Astrocyte (in vitro differentiated cells and primary cell): ENCODE results near the gene NPEPL1. TPM values are rescaled to one million over a fixed set of nuclear protein-coding genes. Genes with fewer than 3 reads are reported as not detected.

Experiments used
- DNase-seq: peaks from one replicate; pipeline ENCODE4 v3.0.0-alpha.2; 2010; ENCODE audit warnings: low read depth
- FAIRE-seq: peaks from 2 replicates; lab custom pipeline; 2011; peaks lifted over from hg19 to GRCh38; lab: Jason Lieb, UNC
- H2AFZ ChIP-seq: 2 replicates; pipeline ENCODE4 v1.6.0; 2012; ENCODE audit warnings: low read depth, low read length, inconsistent platforms
- H3K27ac ChIP-seq: 2 replicates; pipeline ENCODE4 v1.5.1; 2011; ENCODE audit warnings: low read depth, low read length, inconsistent platforms
- H3K27me3 ChIP-seq: 2 replicates; pipeline ENCODE4 v1.6.0; 2011; ENCODE audit warnings: low read length, inconsistent platforms; ENCODE audit not compliant: insufficient read depth
- H3K36me3 ChIP-seq: 2 replicates; pipeline ENCODE4 v1.5.1; 2011; ENCODE audit warnings: low read length, inconsistent platforms; ENCODE audit not compliant: insufficient read depth
- H3K4me1 ChIP-seq: 2 replicates; pipeline ENCODE4 v1.5.1; 2011; ENCODE audit warnings: low read length, inconsistent platforms; ENCODE audit not compliant: insufficient read depth
- H3K4me2 ChIP-seq: 2 replicates; pipeline ENCODE4 v1.6.0; 2012; ENCODE audit warnings: low read length, inconsistent platforms
- H3K4me3 ChIP-seq: 2 replicates; pipeline ENCODE4 v1.5.1; 2011; ENCODE audit warnings: low read depth, mild to moderate bottlenecking, low read length, inconsistent platforms; ENCODE audit not compliant: insufficient read depth
- H3K79me2 ChIP-seq: 2 replicates; pipeline ENCODE4 v1.6.0; 2012; ENCODE audit warnings: mild to moderate bottlenecking, low read length, inconsistent platforms; ENCODE audit not compliant: insufficient read depth
- H3K9ac ChIP-seq: 2 replicates; pipeline ENCODE4 v1.6.0; 2012; ENCODE audit warnings: mild to moderate bottlenecking, low read length, inconsistent platforms
- H3K9me3 ChIP-seq: 2 replicates; pipeline ENCODE4 v1.5.1; 2012; ENCODE audit warnings: low read depth, mild to moderate bottlenecking, low read length, inconsistent platforms; ENCODE audit not compliant: insufficient read depth
- H4K20me1 ChIP-seq: 2 replicates; pipeline ENCODE4 v1.6.0; 2012; ENCODE audit warnings: low read length, inconsistent platforms; ENCODE audit not compliant: insufficient read depth
- H3K27ac Mint-ChIP-seq: one replicate; pipeline ENCODE4 v1.8.0; 2021; ENCODE audit warnings: mild to moderate bottlenecking, mixed read lengths; ENCODE audit not compliant: unreplicated experiment
- H3K27me3 Mint-ChIP-seq: one replicate; pipeline ENCODE4 v1.8.0; 2021; ENCODE audit warnings: low read depth, mixed read lengths; ENCODE audit not compliant: unreplicated experiment
- H3K36me3 Mint-ChIP-seq: one replicate; pipeline ENCODE4 v1.8.0; 2021; ENCODE audit warnings: low read depth, mixed read lengths; ENCODE audit not compliant: unreplicated experiment
- H3K4me1 Mint-ChIP-seq: one replicate; pipeline ENCODE4 v1.8.0; 2021; ENCODE audit warnings: low read depth, mixed read lengths; ENCODE audit not compliant: unreplicated experiment
- H3K4me3 Mint-ChIP-seq: one replicate; pipeline ENCODE4 v1.8.0; 2021; ENCODE audit warnings: mild to moderate bottlenecking, moderate library complexity, mixed read lengths; ENCODE audit not compliant: unreplicated experiment
- H3K9me3 Mint-ChIP-seq: one replicate; pipeline ENCODE4 v1.8.0; 2021; ENCODE audit warnings: mild to moderate bottlenecking, mixed read lengths; ENCODE audit not compliant: unreplicated experiment
- CTCF ChIP-seq: IDR thresholded peaks from 2 replicates; pipeline ENCODE4 v1.5.1; 2011; ENCODE audit warnings: low read depth, mild to moderate bottlenecking, inconsistent platforms, low read length, moderate library complexity; ENCODE audit not compliant: insufficient read depth
- EZH2 ChIP-seq: IDR thresholded peaks from 2 replicates; pipeline ENCODE4 v1.6.1; 2012; ENCODE audit warnings: mild to moderate bottlenecking, low read length, inconsistent platforms; ENCODE audit not compliant: insufficient read depth
- total RNA-seq: library from RNA; stranded (reverse); gene quantifications from 2 replicates; pipeline ENCODE4 v1.2.1, GENCODE V29; 2021

Gene NPEPL1
- total RNA-seq, 1 donor from 2014 or later: 27.1 TPM

GRCh38 chr20:58695084-58695722 is 2.6 kb downstream of the NPEPL1 start:
- peak; percentile 80 for FAIRE-seq
- no peak overlapping the region for H2AFZ ChIP-seq
- no peak for DNase-seq

GRCh38 chr20:58695895-58696375 is 3.3 kb downstream of the NPEPL1 start:
- peaks cover 20% of the 10 kb centered on the region for H3K79me2 ChIP-seq
- H3K9ac ChIP-seq: no peak overlapping the region
- Mint-ChIP-seq H3K27me3 (peaks cover 4% of the 10 kb centered on the region), H3K4me1 (peaks cover 5% of the 10 kb centered on the region), H3K4me3 (no peak overlapping the region), H3K36me3 (peaks cover 13% of the 10 kb centered on the region), H3K9me3 (no peaks in the 10 kb centered on the region), H3K27ac (no peak overlapping the region)
- no peaks in the 10 kb centered on the region for H3K9me3 ChIP-seq
- no peak overlapping the region for H3K4me2 ChIP-seq
- FAIRE-seq (no peak), DNase-seq (no peak)
- H4K20me1 ChIP-seq: peaks cover 9% of the 10 kb centered on the region
- no peak overlapping the region for H2AFZ ChIP-seq
- peaks cover 15% of the 10 kb centered on the region for H3K4me1 ChIP-seq
- TF ChIP-seq CTCF: no peak
- TF ChIP-seq EZH2: no peak
- H3K27ac ChIP-seq: no peak overlapping the region
- peaks cover 5% of the 10 kb centered on the region for H3K36me3 ChIP-seq
- H3K27me3 ChIP-seq: no peaks in the 10 kb centered on the region
- H3K4me3 ChIP-seq: no peak overlapping the region

More at GRCh38 chr20:58695084-58695722, 2.6 kb downstream of the NPEPL1 start:
- Histone ChIP-seq H3K4me1 (peaks cover 15% of the 10 kb centered on the region), H3K27me3 (no peaks in the 10 kb centered on the region), H3K36me3 (peaks cover 2% of the 10 kb centered on the region), H3K9ac (no peak overlapping the region), H4K20me1 (peaks cover 9% of the 10 kb centered on the region), H3K4me2 (peak overlapping the region; percentile 53), H3K79me2 (peaks cover 20% of the 10 kb centered on the region), H3K27ac (no peak overlapping the region), H3K9me3 (no peaks in the 10 kb centered on the region), H3K4me3 (no peak overlapping the region)
- no peak for TF ChIP-seq CTCF
- no peak for TF ChIP-seq EZH2
- Mint-ChIP-seq H3K4me3 (no peak overlapping the region), H3K36me3 (peaks cover 10% of the 10 kb centered on the region), H3K9me3 (no peaks in the 10 kb centered on the region), H3K4me1 (peaks cover 6% of the 10 kb centered on the region), H3K27ac (no peak overlapping the region), H3K27me3 (peaks cover 4% of the 10 kb centered on the region)

- Histone ChIP-seq H3K4me2 (no peak overlapping the region), H3K36me3 (peaks cover 5% of the 10 kb centered on the region), H3K4me1 (peaks cover 15% of the 10 kb centered on the region), H3K9me3 (no peaks in the 10 kb centered on the region), H3K9ac (no peak overlapping the region), H2AFZ (no peak overlapping the region), H3K4me3 (no peak overlapping the region), H4K20me1 (peaks cover 9% of the 10 kb centered on the region), H3K27ac (no peak overlapping the region), H3K79me2 (peaks cover 20% of the 10 kb centered on the region), H3K27me3 (no peaks in the 10 kb centered on the region)
- peaks cover 13% of the 10 kb centered on the region for H3K36me3 Mint-ChIP-seq
- no peak overlapping the region for H3K27ac Mint-ChIP-seq
- peaks cover 5% of the 10 kb centered on the region for H3K4me1 Mint-ChIP-seq
- H3K27me3 Mint-ChIP-seq: peaks cover 4% of the 10 kb centered on the region
- H3K9me3 Mint-ChIP-seq: no peaks in the 10 kb centered on the region
- no peak for DNase-seq
- H3K4me3 Mint-ChIP-seq: no peak overlapping the region
- no peak for TF ChIP-seq EZH2
- TF ChIP-seq CTCF: no peak
- FAIRE-seq: no peak
Measured at GRCh38 chr20:58696411-58696961, 3.9 kb downstream of the NPEPL1 start.
